Heart right ventricle (tissue), 16 donors: ENCODE results near the gene SPECC1L. TPM values are rescaled to one million over a fixed set of nuclear protein-coding genes. Genes with fewer than 3 reads are reported as not detected.

ENCODE experiments used
- ATAC-seq, 8 donors: fragments of 200-7000 bp; cut with Tn5 transposase; one replicate each; pipeline ENCODE4 v1.9.1; 2020; ENCODE audit warnings: mild to moderate bottlenecking in 8 of 8, moderate library complexity in 8 of 8, moderate number of reproducible peaks in 1 of 8
- DNase-seq, 2 donors: peaks; one replicate each; pipeline ENCODE4 v3.0.0-alpha.2; 2020
- H3K27ac ChIP-seq, 10 donors: fragments of 200-600 bp; sonication (generic) in 2 of 10; one replicate each; pipeline versions ENCODE4 v1.5.0 to v1.8.0; 2020 to 2022; ENCODE audit warnings: mild to moderate bottlenecking in 3 of 10
- H3K27me3 ChIP-seq, 7 donors: fragments of 200-600 bp; one replicate each; pipeline ENCODE4 v1.8.0; 2021 to 2022; ENCODE audit warnings: mild to moderate bottlenecking in 2 of 7
- H3K36me3 ChIP-seq, 9 donors: fragments of 200-600 bp; sonication (generic) in 1 of 9; one replicate each; pipeline versions ENCODE4 v1.5.0 to v1.8.0; 2020 to 2022; ENCODE audit warnings: mild to moderate bottlenecking in 2 of 9
- H3K4me1 ChIP-seq, 9 donors: fragments of 200-600 bp; sonication (generic) in 1 of 9; one replicate each; pipeline versions ENCODE4 v1.5.0 to v1.8.0; 2020 to 2022; ENCODE audit warnings: mild to moderate bottlenecking in 4 of 9
- H3K4me3 ChIP-seq, 10 donors: fragments of 200-600 bp; sonication (generic) in 2 of 10; one replicate each; pipeline versions ENCODE4 v1.5.0 to v1.8.0; 2020 to 2022; ENCODE audit warnings: mild to moderate bottlenecking in 7 of 10, moderate library complexity in 2 of 10
- H3K9me3 ChIP-seq, 11 donors: fragments of 200-600 bp in 10 of 11; sonication (generic) in 2 of 11; one replicate each; pipeline versions ENCODE4 v1.5.0 to v1.8.0; 2013 to 2022; ENCODE audit warnings: mild to moderate bottlenecking in 2 of 11, control low read depth in 1 of 11, moderate library complexity in 1 of 11
- CTCF ChIP-seq, 9 donors: fragments of 200-600 bp; sonication (generic) in 2 of 9; IDR thresholded peaks; one replicate each; pipeline versions ENCODE4 v1.5.0 to v1.8.0; 2021 to 2022; ENCODE audit warnings: antibody characterized with exemption in 9 of 9, mild to moderate bottlenecking in 5 of 9, moderate library complexity in 1 of 9
- WGBS, 2 donors: extraction: QIAGEN DNeasy Blood & Tissue Kit; methylation state at CpG; one replicate each; pipeline ENCODE4 v1.1.7; 2013; ENCODE audit warnings: inconsistent platforms in 1 of 2; 5-methylcytosine and 5-hydroxymethylcytosine counted together
- intact Hi-C, 10 donors: fragments of 100-400 bp; cut with DNase I; formaldehyde crosslinking; loops; one replicate each; pipeline versions ENCODE4 v1.11.1 to v1.14.2; 2022
- polyA plus RNA-seq, 2 donors: library from polyadenylated mRNA; stranded (reverse); fragments of 200-250 nt; gene quantifications; one replicate each; pipeline ENCODE4 v1.2.3, GENCODE V29; 2013
- total RNA-seq, 10 donors: library from RNA; stranded (reverse); fragmentation: NEBNext Ultra II Directional in 3 of 10; extraction: Animal tissue kit (Norgen Biotek cat#: 25700) in 3 of 10; gene quantifications; one replicate each; pipeline versions ENCODE4 v1.2.1 to v1.2.4, GENCODE V29; 2021 to 2023
- donor health status: Arrhythmogenic right ventricular cardiomyopathy.
- donor health status: ischemic (EF 13 %, LVEDD 7.1; RV severe dilation, severe dysfunction).
- donor health status: healthy with polysubstance abuse.
- donor health status: DM: no; HTN: yes; CAD: no.
- donor health status: DM: no; HTN: no; CAD: no.
- donor health status: ischemic (EF 25% LVEDD 6.9; RV normal size, moderate dysfunction).
- donor health status: ischemic (EF 25% LVEDD 5.7; RV mildly dilated, moderate dysfunction).
- donor health status: healthy.
- donor health status: DM: yes; HTN: yes; CAD: no.
- donor health status: Ischemic cardiomyopathy.
- donor health status: ischemic (EF 35%, LVEDD 5.7; RV mildly dilated, moderate dysfunction).
- donor health status: nonischemic (EF 11% LVEDD 7.7; RV severe dilation, severe dysfunction).
- donor health status: DM: yes; HTN: yes; CAD: no.
- donor health status: PGD.
- donor health status: ischemic (EF 29% LVEDD 5.4; RV normal size, mild dysfunction).
- donor health status: nonischemic (EF 23%, LVEDD 6.1; RV moderate dilation, normal function).

The SPECC1L gene
- total and polyA plus RNA-seq, 12 donors, result 8.3 to 61.7 (median 49.5) TPM

GRCh38 chr22:24408630-24409029 lies 138.0 kb downstream of the SPECC1L start:
- peaks cover 0 to 50% (median 0%) of the 10 kb centered on the region in 9 donors for H3K36me3 ChIP-seq
- peaks cover 3 to 57% (median 46%) of the 10 kb centered on the region in 9 donors for H3K4me1 ChIP-seq
- DNase-seq (no peak), ATAC-seq (peak in 2 of 8 donors; percentile 12 to 26)
- no peaks in the 10 kb centered on the region for H3K27me3 ChIP-seq
- no peaks in the 10 kb centered on the region for H3K9me3 ChIP-seq
- intact Hi-C loops, result loop anchor here in 1 of 10 donors (10.0 kb wide), 1 partner anchor 84 kb away; no protein-coding TSS in a partner anchor
- peak overlapping the region in 5 of 10 donors; percentile 1 to 71 (median 61) for H3K27ac ChIP-seq
- H3K4me3 ChIP-seq, result no peak overlapping the region
- TF ChIP-seq CTCF (IDR thresholded peaks at IDR 0.05), result no peak
- WGBS, 2 donors, result 50 to 51% methylated on average over 7 of the region's 7 CpGs

- H3K4me3 ChIP-seq, result no peak overlapping the region
- H3K27me3 ChIP-seq, result no peaks in the 10 kb centered on the region
- H3K27ac ChIP-seq, result no peak overlapping the region
- H3K4me1 ChIP-seq, result peaks cover 3 to 54% (median 38%) of the 10 kb centered on the region in 9 donors
- intact Hi-C loops, result loop anchor here in 1 of 10 donors (10.0 kb wide), 1 partner anchor 85 kb away; no protein-coding TSS in a partner anchor
- ATAC-seq (no peak), DNase-seq (no peak)
- 94% methylated on average over 9 of the region's 9 CpGs for WGBS, 2 donors
- H3K9me3 ChIP-seq, result no peaks in the 10 kb centered on the region
- H3K36me3 ChIP-seq, result peaks cover 0 to 51% (median 8%) of the 10 kb centered on the region in 9 donors
- TF ChIP-seq CTCF (IDR thresholded peaks at IDR 0.05), result no peak
Observed at GRCh38 chr22:24409707-24410106, 139.1 kb downstream of the SPECC1L start.

GRCh38 chr22:24410110-24410856 lies 139.7 kb downstream of the SPECC1L start:
- H3K4me3 ChIP-seq, result no peak overlapping the region
- ATAC-seq (no peak), DNase-seq (no peak)
- intact Hi-C loops, result no loop called here
- no peaks in the 10 kb centered on the region for H3K9me3 ChIP-seq
- peaks cover 3 to 48% (median 32%) of the 10 kb centered on the region in 9 donors for H3K4me1 ChIP-seq
- no peak overlapping the region for H3K27ac ChIP-seq
- H3K27me3 ChIP-seq, result no peaks in the 10 kb centered on the region
- peaks cover 0 to 51% (median 14%) of the 10 kb centered on the region in 9 donors for H3K36me3 ChIP-seq
- no peak for TF ChIP-seq CTCF (IDR thresholded peaks at IDR 0.05)
- WGBS, 2 donors, result 95 to 96% methylated on average over 8 of the region's 8 CpGs

GRCh38 chr22:24411256-24412004 lies 140.8 kb downstream of the SPECC1L start:
- no peaks in the 10 kb centered on the region for H3K9me3 ChIP-seq
- intact Hi-C loops, result no loop called here
- H3K27me3 ChIP-seq, result no peaks in the 10 kb centered on the region
- no peak overlapping the region for H3K4me3 ChIP-seq
- DNase-seq (no peak), ATAC-seq (no peak)
- H3K27ac ChIP-seq, result no peak overlapping the region
- 86 to 98% methylated on average over 10 of the region's 10 CpGs for WGBS, 2 donors
- H3K36me3 ChIP-seq, result peaks cover 0 to 61% (median 15%) of the 10 kb centered on the region in 9 donors
- H3K4me1 ChIP-seq, result peaks cover 3 to 39% (median 26%) of the 10 kb centered on the region in 9 donors
- no peak for TF ChIP-seq CTCF (IDR thresholded peaks at IDR 0.05)
